ENCODE data around the gene CHL1.
"Not testable (repeated sequence)": the region's sequence is repeated elsewhere in the genome, so short reads cannot be mapped to it uniquely, and the experiment has no call there.

The CHL1 gene

GRCh38 chr3:347581-347980 is 151.0 kb downstream of the CHL1 start:
- DNase-seq = no peak

GRCh38 chr3:350871-351371 is 154.4 kb downstream of the CHL1 start:
- no peak for DNase-seq

- DNase-seq = no peak
These were observed 156.0 kb downstream of the CHL1 start for GRCh38 chr3:352599-352998.

- DNase-seq = no peak
These were observed 156.7 kb downstream of the CHL1 start for GRCh38 chr3:353191-353739.

- peak in 1 of 2 donors; percentile 5 for DNase-seq
These were observed 157.9 kb downstream of the CHL1 start for GRCh38 chr3:354432-354831.

GRCh38 chr3:355622-356021 is 159.1 kb downstream of the CHL1 start:
- no peak for DNase-seq

- DNase-seq = no peak
These were observed 160.4 kb downstream of the CHL1 start for GRCh38 chr3:356952-357351.

GRCh38 chr3:359672-360071 is 163.1 kb downstream of the CHL1 start:
- no peak for DNase-seq

GRCh38 chr3:362681-363338 is 166.2 kb downstream of the CHL1 start:
- DNase-seq = no peak

- DNase-seq = no peak
These were observed 167.7 kb downstream of the CHL1 start for GRCh38 chr3:364287-364686.

- no peak for DNase-seq
These were observed 168.7 kb downstream of the CHL1 start for GRCh38 chr3:365268-365667.

GRCh38 chr3:366253-366652 is 169.7 kb downstream of the CHL1 start:
- not testable (repeated sequence) for DNase-seq

- DNase-seq = no peak
These were observed 176.7 kb downstream of the CHL1 start for GRCh38 chr3:373193-373779.

GRCh38 chr3:374459-374858 is 177.9 kb downstream of the CHL1 start:
- DNase-seq = no peak

GRCh38 chr3:377158-377561 is 180.6 kb downstream of the CHL1 start:
- DNase-seq = no peak

- no peak for DNase-seq
These were observed 184.2 kb downstream of the CHL1 start for GRCh38 chr3:380801-381200.

- DNase-seq = no peak
These were observed 188.6 kb downstream of the CHL1 start for GRCh38 chr3:385151-385550.

GRCh38 chr3:394775-395174 is 198.2 kb downstream of the CHL1 start:
- no peak for DNase-seq

- no peak for DNase-seq
These were observed 199.7 kb downstream of the CHL1 start for GRCh38 chr3:396293-396692.

- DNase-seq = no peak
These were observed 203.1 kb downstream of the CHL1 start for GRCh38 chr3:399647-400046.

GRCh38 chr3:403826-404225 is 207.3 kb downstream of the CHL1 start:
- no peak for DNase-seq

- no peak for DNase-seq
These were observed 212.4 kb downstream of the CHL1 start for GRCh38 chr3:409011-409410.

- DNase-seq = no peak
These were observed 214.7 kb downstream of the CHL1 start for GRCh38 chr3:411226-411625.

- no peak for DNase-seq
These were observed 217.5 kb downstream of the CHL1 start for GRCh38 chr3:414063-414462.
